Superior temporal gyrus (tissue), 1 donor: ENCODE results near the gene MYO3B.

Experiments
- DNase-seq: peaks from one replicate; pipeline ENCODE4 v3.0.0-alpha.2; 2016; ENCODE audit errors: extremely low spot score

Gene MYO3B

DNA sequence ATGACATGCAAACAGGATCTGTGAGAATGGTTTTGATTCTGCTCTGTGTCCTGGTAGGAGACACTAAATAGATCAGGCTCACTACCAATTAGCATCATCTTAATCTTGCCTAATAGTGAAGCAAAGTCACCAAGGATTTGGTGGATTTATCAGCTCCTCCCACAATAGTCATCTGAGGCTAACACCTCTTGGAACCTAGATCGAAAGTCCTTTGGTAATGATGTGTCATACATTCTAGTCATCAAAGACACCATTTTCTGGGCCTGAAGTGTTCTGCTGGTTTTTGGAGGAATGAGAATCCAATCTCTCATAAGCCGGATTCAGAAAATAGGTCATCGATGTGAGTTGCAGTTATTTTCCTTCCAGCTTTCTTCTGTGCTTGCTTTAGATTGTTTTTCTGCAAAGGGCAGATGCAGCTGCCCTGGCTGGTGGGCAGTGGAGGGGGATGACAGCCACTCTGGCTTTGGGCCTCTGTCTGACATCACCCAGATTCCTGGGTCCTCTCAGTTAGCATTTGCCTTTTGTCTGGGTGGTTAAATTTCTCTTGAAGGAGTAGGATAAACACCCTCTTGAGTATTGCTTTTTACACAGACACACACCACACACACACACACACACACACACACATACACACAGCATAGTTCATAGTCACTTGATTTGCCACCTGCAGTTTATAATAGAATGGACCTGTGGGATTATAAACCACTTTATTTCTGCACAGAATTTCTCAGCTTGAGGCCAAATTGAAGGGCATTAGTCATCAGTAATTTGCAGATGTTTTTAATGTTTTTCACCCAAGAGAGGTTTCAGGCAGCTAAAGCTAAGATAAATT is at the start of gene MYO3B:
Gene MYO3B (plus strand): TSS at position 198 of the 832 bp plus-strand sequence. CDS start 141 bp downstream, at position 339.
- DNase-seq = peak; percentile 36

DNA sequence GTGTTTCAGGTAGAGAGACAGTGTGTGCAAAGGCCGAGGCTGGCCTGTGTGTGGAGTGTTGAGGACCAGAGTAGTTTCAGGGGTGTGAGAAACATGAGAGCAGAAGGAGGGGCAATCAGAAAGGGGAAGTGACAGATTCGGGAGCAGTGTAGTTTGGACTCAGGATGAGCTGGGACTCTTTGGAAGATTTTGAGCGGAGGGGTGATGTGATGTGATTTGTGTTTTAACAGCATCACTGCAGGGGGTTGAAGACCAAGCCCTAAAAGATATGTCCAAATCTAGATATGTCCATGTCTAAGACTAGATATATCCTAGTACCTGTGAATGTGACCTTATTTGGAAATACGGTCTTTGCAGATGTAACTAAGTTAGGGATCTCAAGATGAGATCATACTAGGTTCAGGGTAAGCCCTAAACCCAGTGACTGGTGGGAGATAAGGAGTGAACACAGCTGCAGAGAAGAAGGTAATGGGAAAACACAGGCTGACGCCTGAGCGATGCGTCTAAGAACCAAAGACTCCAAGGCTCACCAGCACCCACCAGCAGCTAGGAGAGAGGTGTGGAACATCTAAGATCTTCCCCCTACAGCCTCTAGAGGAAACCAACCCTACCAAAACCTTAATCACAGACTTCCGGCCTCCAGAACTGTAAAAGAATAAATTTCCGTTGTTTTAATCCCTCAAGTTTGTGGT is 38.5 kb upstream of the MYO3B start:
- no peak for DNase-seq

DNA sequence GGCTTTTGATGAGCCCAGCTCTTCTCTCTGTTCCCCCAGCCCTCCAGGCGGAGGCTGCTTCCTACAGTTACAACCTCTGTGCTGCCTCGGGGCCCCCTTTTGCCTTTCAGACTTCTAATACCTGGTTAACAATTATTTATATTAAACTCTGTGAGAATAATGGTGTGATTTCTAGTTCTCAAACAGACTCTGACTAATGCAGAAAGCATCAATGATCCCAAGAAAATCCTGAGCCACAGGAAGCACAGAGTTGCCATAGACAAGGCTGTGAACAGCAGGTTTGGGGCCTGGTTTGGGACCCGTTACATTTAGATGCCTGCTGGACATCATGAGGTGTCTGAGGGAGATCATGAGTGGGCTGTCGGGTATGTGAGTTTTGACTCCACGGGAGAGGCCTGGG is 37.4 kb upstream of the MYO3B start:
- DNase-seq = no peak

- DNase-seq = no peak
These were observed 36.1 kb upstream of the MYO3B start for GRCh38 chr2:170141865-170142264.

GRCh38 chr2:170142502-170142901 is 35.4 kb upstream of the MYO3B start:
- no peak for DNase-seq

DNA sequence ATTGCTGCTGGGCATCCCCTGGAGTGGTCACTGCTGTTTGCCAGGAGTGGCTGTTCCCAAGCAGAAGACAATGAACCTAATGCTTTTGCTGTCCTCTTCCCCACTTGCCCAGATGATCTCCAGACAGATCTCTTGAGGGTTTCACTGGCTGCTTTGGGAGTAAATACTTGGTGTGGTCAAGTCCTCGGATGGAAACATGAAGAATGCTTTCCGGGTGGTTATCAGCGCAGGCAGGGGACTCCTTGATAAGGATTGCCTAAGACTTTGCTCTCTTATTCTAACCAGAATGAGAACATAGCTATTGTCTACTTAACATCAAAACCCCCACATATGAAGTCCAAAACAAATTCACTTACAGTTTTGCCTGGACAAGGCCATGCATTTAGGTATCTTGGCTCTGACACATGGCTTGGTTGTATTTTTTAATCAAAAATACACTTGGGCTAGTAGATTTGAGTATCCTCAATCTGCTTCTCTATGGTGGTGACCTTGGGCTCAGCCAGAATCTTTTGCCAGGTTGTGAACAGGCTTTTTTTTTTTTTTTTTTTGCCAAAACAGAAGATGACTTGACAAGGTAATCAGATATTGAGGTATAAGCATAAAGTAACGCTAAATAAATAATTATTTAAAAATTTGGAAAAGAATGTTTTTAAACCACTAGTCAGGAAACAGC is 34.8 kb upstream of the MYO3B start:
- no peak for DNase-seq

GRCh38 chr2:170144761-170145160 is 33.2 kb upstream of the MYO3B start:
- no peak for DNase-seq

DNA sequence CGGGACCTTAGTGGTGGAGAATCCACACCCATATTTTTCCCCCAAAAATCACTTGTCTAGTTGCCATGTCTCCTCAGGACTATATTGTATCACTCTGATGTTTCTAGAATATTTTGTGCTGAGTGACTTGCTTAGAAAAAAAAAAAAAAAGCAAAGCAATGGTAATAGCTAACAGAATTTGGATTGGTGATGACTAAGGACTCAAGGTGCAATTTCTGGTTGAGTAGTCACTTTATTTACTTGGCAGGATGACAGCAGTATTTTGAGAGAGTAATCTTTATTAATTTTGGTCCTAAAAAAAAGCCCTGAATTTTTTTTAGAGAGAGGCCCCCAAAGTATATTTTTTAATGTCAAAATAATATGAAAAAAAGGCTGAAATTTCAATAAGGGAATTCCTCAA is 32.8 kb upstream of the MYO3B start:
- no peak for DNase-seq

- no peak for DNase-seq
These were observed 32.1 kb upstream of the MYO3B start for GRCh38 chr2:170145675-170146432.

DNA sequence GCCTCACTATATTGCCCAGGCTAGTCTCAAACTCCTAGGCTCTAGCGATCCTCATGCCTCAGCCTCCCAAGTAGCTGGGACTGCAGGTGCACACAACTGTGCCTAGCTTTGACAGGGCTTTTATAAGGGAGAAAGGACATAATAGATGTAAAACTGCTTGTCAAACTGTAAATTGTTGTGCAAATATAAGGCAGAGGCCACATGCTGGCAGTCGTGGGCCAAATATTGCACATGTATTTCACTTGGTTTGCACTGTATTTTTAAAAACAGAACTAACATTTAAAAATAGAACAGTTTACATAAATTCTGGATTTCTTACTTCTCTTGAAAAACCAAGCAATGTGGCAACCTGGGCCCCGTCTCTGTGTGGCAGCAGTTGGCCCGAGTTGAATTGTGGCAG is 31.2 kb upstream of the MYO3B start:
- DNase-seq = no peak

GRCh38 chr2:170147576-170147975 is 30.4 kb upstream of the MYO3B start:
- DNase-seq = no peak

DNA sequence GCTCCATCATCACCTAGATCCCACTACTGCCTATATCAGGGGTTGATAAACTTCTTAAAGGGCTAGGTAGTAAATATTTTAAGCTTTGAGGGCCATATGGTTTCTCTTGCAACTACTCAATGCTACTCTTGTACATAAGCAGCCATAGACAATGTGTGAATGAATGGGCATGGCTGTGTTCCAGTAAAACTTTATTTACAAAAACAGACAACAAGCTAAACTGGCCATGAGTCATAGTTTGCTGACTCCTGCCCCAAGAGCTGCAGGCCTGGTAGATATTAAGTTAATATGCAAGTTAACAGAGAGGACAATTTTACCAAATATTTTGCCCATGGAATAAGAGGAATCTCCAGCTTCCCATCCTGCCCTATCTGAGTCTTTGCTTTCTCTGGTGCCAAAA is 29.8 kb upstream of the MYO3B start:
- DNase-seq = no peak

DNA sequence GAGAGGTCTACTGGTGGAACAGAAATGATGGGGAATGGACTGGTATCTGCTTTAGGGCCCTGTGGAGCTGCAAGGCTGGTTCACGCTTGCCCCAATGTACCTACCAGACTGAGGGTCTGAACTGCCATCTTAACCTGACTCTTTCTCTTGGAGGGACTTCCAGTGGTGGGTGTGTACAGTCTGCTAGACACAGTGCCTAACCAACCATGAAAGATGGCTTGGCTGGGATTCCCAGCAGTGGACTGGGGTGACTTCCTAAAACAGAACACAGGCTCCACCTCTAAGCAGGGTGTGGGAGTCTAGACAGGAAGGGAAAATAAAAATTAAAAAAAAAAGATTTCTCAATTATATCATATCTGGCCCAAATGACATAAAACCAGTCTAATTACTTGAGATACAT is 25.5 kb upstream of the MYO3B start:
- DNase-seq = no peak

DNA sequence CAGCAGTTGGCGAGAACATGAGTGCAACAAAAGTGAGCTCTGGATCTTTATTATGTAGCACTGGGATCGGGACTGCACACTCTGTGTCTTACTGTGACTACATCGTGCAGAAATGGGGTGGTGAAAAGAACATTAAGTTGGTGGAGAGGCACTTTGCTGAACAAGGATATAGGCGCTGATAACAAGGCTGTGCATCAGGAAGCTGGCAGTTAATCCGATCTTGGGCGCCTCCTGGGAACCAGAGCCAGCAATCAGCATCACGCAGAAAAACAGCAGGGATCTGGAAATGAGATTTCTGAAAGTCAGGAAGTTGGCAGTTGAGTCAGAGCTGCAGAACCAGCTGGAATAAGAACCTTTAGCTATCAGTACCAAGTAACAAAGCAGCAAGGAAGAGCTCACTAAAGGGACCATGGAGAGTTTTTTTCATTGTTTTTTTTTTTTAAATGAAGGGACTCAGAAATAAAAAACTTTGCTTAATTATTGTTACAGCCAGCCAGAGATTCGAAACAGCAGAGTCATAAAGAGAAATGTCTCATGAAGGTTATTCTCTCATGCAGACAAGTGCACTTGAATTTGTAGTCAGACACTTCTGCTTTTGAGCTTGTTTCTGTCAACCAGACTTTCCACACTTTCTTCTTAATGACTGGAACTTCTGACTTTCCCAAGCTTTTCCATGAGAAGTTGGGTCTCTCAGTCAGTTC is 22.8 kb upstream of the MYO3B start:
- DNase-seq = no peak

- no peak for DNase-seq
These were observed 22.2 kb upstream of the MYO3B start for GRCh38 chr2:170155723-170156253.

GRCh38 chr2:170156592-170156991 is 21.4 kb upstream of the MYO3B start:
- no peak for DNase-seq

DNA sequence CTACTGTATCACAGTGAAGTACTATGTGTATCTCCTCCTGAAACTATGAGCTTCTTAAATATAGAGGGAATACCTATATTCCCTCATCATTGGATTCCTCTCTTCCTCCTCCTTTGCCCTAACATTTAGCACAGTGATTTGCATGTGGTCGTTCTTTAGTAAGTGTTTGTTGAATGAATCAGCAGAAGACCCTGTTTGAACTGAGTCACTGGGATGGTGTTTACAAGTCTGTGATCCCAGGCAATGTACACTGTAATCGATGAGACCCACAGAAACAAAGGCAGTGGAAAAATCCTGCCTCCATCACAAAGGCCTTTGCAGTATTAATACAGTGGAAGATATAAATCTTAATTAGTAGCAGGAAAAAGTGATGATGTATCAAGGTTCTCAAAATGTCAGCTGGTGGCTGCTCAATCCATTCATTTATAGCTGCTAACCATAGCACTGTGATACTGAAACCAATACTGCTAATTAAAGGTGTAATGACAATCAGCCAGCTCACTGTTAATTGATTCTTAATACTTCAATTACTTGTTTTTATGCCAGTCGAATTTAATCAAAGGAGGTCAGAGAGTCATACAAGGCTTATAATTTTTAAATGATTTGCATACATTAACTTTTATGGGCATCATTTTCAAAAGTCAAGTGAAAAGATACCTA is 20.8 kb upstream of the MYO3B start:
- no peak for DNase-seq

GRCh38 chr2:170159060-170159459 is 18.9 kb upstream of the MYO3B start:
- DNase-seq = no peak

DNA sequence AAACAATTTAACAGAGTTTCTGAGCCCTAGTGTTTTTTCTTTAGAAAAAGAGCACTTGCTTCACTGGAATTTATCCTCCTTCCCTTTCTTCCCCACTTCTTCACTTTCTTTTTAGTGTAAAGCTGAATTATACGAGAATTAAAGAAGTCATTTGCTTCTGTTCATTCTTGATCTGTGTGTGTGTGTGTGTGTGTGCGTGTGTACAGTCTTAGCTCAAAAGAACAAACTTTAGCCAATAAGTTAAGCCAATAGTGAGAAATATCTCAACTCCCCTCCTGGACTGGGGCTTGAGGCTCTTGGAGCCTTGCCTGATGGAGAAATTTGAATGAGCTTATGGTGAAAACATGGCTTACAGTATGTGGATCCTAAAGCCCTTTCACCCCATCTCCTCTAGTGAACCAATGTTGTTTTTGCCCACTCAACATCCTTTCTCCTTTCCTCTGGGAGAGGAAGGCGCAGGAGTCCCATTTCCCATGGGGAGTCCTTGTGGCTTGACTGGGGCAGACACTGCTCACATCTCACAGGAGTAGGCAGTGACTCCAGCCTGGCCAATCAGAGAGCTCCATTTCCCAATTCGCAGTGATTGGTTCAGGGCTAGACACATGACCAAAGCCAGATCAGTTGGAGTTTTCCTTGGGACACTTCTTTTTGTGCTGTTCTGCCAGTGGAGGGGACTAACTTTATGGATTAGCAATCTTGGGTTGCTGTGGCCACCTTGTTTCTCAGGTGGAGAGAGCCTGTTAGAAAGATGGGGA is 16.3 kb upstream of the MYO3B start:
- DNase-seq = no peak

DNA sequence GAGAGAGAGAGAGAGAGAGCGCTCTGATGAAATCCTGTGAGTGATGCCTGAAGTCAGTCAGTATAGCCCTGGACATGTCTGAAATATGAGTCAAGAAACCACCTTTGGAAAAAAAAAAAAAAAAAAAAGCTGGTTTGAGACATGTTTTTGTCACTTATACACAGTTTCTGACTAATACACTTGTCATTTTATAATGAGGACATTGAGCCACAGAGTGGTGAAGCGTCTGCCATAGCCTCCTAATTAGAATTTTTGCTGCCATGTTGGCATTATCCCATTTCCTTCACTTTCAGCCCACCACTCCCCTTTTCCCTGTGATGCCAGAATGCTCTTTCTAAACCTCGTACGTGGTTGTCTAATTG is 15.7 kb upstream of the MYO3B start:
- no peak for DNase-seq
